GM21526 (cell line): Measurements from ENCODE around the gene SDF4.
"Not testable (repeated sequence)": the region's sequence is repeated elsewhere in the genome, so short reads cannot be mapped to it uniquely, and the experiment has no call there.

ENCODE experiments used
- ATAC-seq: cut with Tn5 transposase; IDR thresholded peaks from one replicate; pipeline ENCODE4 v1.9.1; 2021; ENCODE audit warnings: moderate library complexity; ENCODE audit not compliant: unreplicated experiment, low FRiP score

SDF4 gene

GRCh38 chr1:1259951-1260600 lies 28.3 kb upstream of the SDF4 start:
- ATAC-seq: no peak

- no peak for ATAC-seq
Observed at GRCh38 chr1:1259540-1259939, 27.7 kb upstream of the SDF4 start.

GRCh38 chr1:1259119-1259488 lies 27.3 kb upstream of the SDF4 start:
- ATAC-seq: no peak

- no peak for ATAC-seq
Observed at GRCh38 chr1:1256956-1257871, 25.4 kb upstream of the SDF4 start.

GRCh38 chr1:1255611-1256010 lies 23.8 kb upstream of the SDF4 start:
- no peak for ATAC-seq

GRCh38 chr1:1255078-1255477 lies 23.3 kb upstream of the SDF4 start:
- no peak for ATAC-seq

GRCh38 chr1:1254667-1254998 lies 22.8 kb upstream of the SDF4 start:
- no peak for ATAC-seq

- no peak for ATAC-seq
Observed at GRCh38 chr1:1253972-1254666, 22.3 kb upstream of the SDF4 start.

GRCh38 chr1:1253314-1253713 lies 21.5 kb upstream of the SDF4 start:
- no peak for ATAC-seq

GRCh38 chr1:1250786-1251284 lies 19.0 kb upstream of the SDF4 start:
- no peak for ATAC-seq

GRCh38 chr1:1248009-1248913 lies 16.5 kb upstream of the SDF4 start:
- ATAC-seq: not testable (repeated sequence)

GRCh38 chr1:1247341-1247913 lies 15.6 kb upstream of the SDF4 start:
- ATAC-seq: no peak

- ATAC-seq: no peak
Observed at GRCh38 chr1:1246577-1247340, 15.0 kb upstream of the SDF4 start, which contains the start of gene C1QTNF12. Gene C1QTNF12, minus strand, starts transcription at chr1:1246722. Its CDS starts 32 bp downstream, at chr1:1246690.

- ATAC-seq: no peak
Observed at GRCh38 chr1:1245817-1246576, 14.2 kb upstream of the SDF4 start.

- no peak for ATAC-seq
Observed at GRCh38 chr1:1245178-1245816, 13.5 kb upstream of the SDF4 start.

GRCh38 chr1:1244192-1244811 lies 12.5 kb upstream of the SDF4 start:
- ATAC-seq: no peak

GRCh38 chr1:1243807-1244191 lies 12.0 kb upstream of the SDF4 start:
- no peak for ATAC-seq

GRCh38 chr1:1243266-1243660 lies 11.5 kb upstream of the SDF4 start:
- no peak for ATAC-seq
